Activated CD4-positive, CD25-positive, alpha-beta regulatory T cell treated with anti-CD3 and anti-CD28 coated beads, Interleukin-2, amount 50 U/mL, for 72 hours (primary cell): ENCODE measurements around the gene PARP3.
"Not testable (repeated sequence)": the region's sequence is repeated elsewhere in the genome, so short reads cannot be mapped to it uniquely, and the experiment has no call there.

ENCODE experiments used
- DNase-seq: peaks from one replicate; pipeline ENCODE4 v3.0.0; 2021

The PARP3 gene

GRCh38 chr3:51941798-51942602, at the start of gene PARP3, which contains the start of gene RRP9:
Gene PARP3, plus strand, starts transcription at chr3:51942363. Its CDS starts 993 bp downstream, at chr3:51943356.
Gene RRP9, minus strand, starts transcription at chr3:51941904. Its CDS starts 37 bp downstream, at chr3:51941867.
- DNase-seq: peak; percentile 99

GRCh38 chr3:51894391-51894790, 47.8 kb upstream of the PARP3 start:
- no peak for DNase-seq

GRCh38 chr3:51894939-51895338, 47.2 kb upstream of the PARP3 start:
- DNase-seq: no peak

- no peak for DNase-seq
These were observed 45.4 kb upstream of the PARP3 start for GRCh38 chr3:51896607-51897305.

GRCh38 chr3:51897391-51897790, 44.8 kb upstream of the PARP3 start:
- DNase-seq: no peak

GRCh38 chr3:51900043-51900442, 42.1 kb upstream of the PARP3 start:
- not testable (repeated sequence) for DNase-seq

- DNase-seq: not testable (repeated sequence)
These were observed 39.8 kb upstream of the PARP3 start for GRCh38 chr3:51902361-51902760.

- no peak for DNase-seq
These were observed 37.9 kb upstream of the PARP3 start for GRCh38 chr3:51904034-51904823.

- DNase-seq: no peak
These were observed 34.1 kb upstream of the PARP3 start for GRCh38 chr3:51908026-51908425.

GRCh38 chr3:51916418-51916817, 25.7 kb upstream of the PARP3 start:
- no peak for DNase-seq

- DNase-seq: no peak
These were observed 21.0 kb upstream of the PARP3 start for GRCh38 chr3:51921081-51921578.

- no peak for DNase-seq
These were observed 14.8 kb upstream of the PARP3 start for GRCh38 chr3:51927061-51927977.

- no peak for DNase-seq
These were observed 13.7 kb upstream of the PARP3 start for GRCh38 chr3:51928438-51928837.

- not testable (repeated sequence) for DNase-seq
These were observed 13.2 kb upstream of the PARP3 start for GRCh38 chr3:51928981-51929380.

- DNase-seq: no peak
These were observed 12.7 kb upstream of the PARP3 start for GRCh38 chr3:51929420-51930003.

- no peak for DNase-seq
These were observed 11.7 kb upstream of the PARP3 start for GRCh38 chr3:51930439-51930838.

- DNase-seq: no peak
These were observed 10.4 kb upstream of the PARP3 start for GRCh38 chr3:51931756-51932155.

- DNase-seq: no peak
These were observed 9.4 kb upstream of the PARP3 start for GRCh38 chr3:51932471-51933370.

GRCh38 chr3:51933471-51934138, 8.6 kb upstream of the PARP3 start:
- no peak for DNase-seq
